ENCODE measurements around the gene CYTH3. TPM values are rescaled to one million over a fixed set of nuclear protein-coding genes. Genes with fewer than 3 reads are reported as not detected.
A peak's percentile ranks its signal among the peaks of the same experiment; 100 is the strongest.
"Not testable (repeated sequence)": the region's sequence is repeated elsewhere in the genome, so short reads cannot be mapped to it uniquely, and the experiment has no call there.

Gene CYTH3
- total RNA-seq, 2 donors from 2014 or later = 26.4 to 30.2 TPM

- intact Hi-C loops (cut with DNase I) = no loop called here
- ATAC-seq = no peak
- DNase-seq = no peak
Observed at GRCh38 chr7:6284461-6285360, 12.3 kb upstream of the CYTH3 start.

- no peak for ATAC-seq
- no peak for DNase-seq
- intact Hi-C loops (cut with DNase I) = no loop called here
Observed at GRCh38 chr7:6284055-6284400, 11.6 kb upstream of the CYTH3 start.

GRCh38 chr7:6283391-6284054, 11.1 kb upstream of the CYTH3 start:
- DNase-seq; intact Hi-C loops (cut with DNase I): not testable (repeated sequence)
- ATAC-seq = peak in 1 of 2 donors; percentile 83

- intact Hi-C loops (cut with DNase I) = loop anchor here in 1 of 2 donors (10.0 kb wide), 1 partner anchor 45 kb away; no protein-coding TSS in a partner anchor
- no peak for ATAC-seq
- no peak for DNase-seq
Observed at GRCh38 chr7:6279937-6280336, 7.5 kb upstream of the CYTH3 start.

GRCh38 chr7:6279341-6279740, 6.9 kb upstream of the CYTH3 start:
- DNase-seq (no peak), ATAC-seq (no peak)
- intact Hi-C loops (cut with DNase I) = loop anchor here in 1 of 2 donors (10.0 kb wide), 1 partner anchor 45 kb away; no protein-coding TSS in a partner anchor

- intact Hi-C loops (cut with DNase I) = loop anchor here in 1 of 2 donors (10.0 kb wide), 1 partner anchor 46 kb away; no protein-coding TSS in a partner anchor
Observed at GRCh38 chr7:6278749-6279310, 6.4 kb upstream of the CYTH3 start.

GRCh38 chr7:6277476-6277875, 5.1 kb upstream of the CYTH3 start:
- DNase-seq (no peak), ATAC-seq (no peak)
- intact Hi-C loops (cut with DNase I) = loop anchor here in 1 of 2 donors (10.0 kb wide), 1 partner anchor 47 kb away; no protein-coding TSS in a partner anchor

More at GRCh38 chr7:6278749-6279310, 6.4 kb upstream of the CYTH3 start:
- DNase-seq (no peak), ATAC-seq (no peak)

GRCh38 chr7:6276911-6277408, 4.5 kb upstream of the CYTH3 start:
- intact Hi-C loops (cut with DNase I) = loop anchor here in 1 of 2 donors (10.0 kb wide), 1 partner anchor 48 kb away; no protein-coding TSS in a partner anchor
- ATAC-seq = no peak
- DNase-seq = no peak

- DNase-seq = no peak
- intact Hi-C loops (cut with DNase I) = loop anchor here in 1 of 2 donors (5.0 to 10.0 kb wide), 2 partner anchors 50 to 112 kb away; no protein-coding TSS in a partner anchor
- ATAC-seq = no peak
Observed at GRCh38 chr7:6274743-6275142, 2.3 kb upstream of the CYTH3 start.

- ATAC-seq = no peak
- intact Hi-C loops (cut with DNase I) = loop anchor here in 1 of 2 donors (5.0 to 10.0 kb wide), 2 partner anchors 51 to 112 kb away; no protein-coding TSS in a partner anchor
- DNase-seq = no peak
Observed at GRCh38 chr7:6273917-6274630, 1.6 kb upstream of the CYTH3 start.

GRCh38 chr7:6273380-6273837, 985 bp upstream of the CYTH3 start:
- DNase-seq (peak; percentile 31), ATAC-seq (no peak)
- intact Hi-C loops (cut with DNase I) = loop anchor here in 1 of 2 donors (5.0 to 10.0 kb wide), 2 partner anchors 51 to 111 kb away; no protein-coding TSS in a partner anchor

GRCh38 chr7:6271694-6272440, 557 bp downstream of the CYTH3 start:
- intact Hi-C loops (cut with DNase I) = loop anchor here in 1 of 2 donors (5.0 to 10.0 kb wide), 2 partner anchors 53 to 110 kb away; no protein-coding TSS in a partner anchor
- peak; percentile 42 for DNase-seq
- ATAC-seq = peak; percentile 17 to 22

GRCh38 chr7:6271060-6271658, 1.3 kb downstream of the CYTH3 start:
- intact Hi-C loops (cut with DNase I) = loop anchor here in 1 of 2 donors (5.0 to 10.0 kb wide), 2 partner anchors 54 to 109 kb away; no protein-coding TSS in a partner anchor
- peak; percentile 65 to 76 for ATAC-seq
- DNase-seq = peak; percentile 63

- intact Hi-C loops (cut with DNase I) = loop anchor here in 1 of 2 donors (5.0 kb wide), 1 partner anchor 42 kb away; no protein-coding TSS in a partner anchor
- DNase-seq = no peak
Observed at GRCh38 chr7:6269527-6269926, 2.9 kb downstream of the CYTH3 start.

GRCh38 chr7:6268907-6269306, 3.5 kb downstream of the CYTH3 start:
- no peak for ATAC-seq
- intact Hi-C loops (cut with DNase I) = loop anchor here in 1 of 2 donors (5.0 kb wide), 1 partner anchor 42 kb away; no protein-coding TSS in a partner anchor
- no peak for DNase-seq

More at GRCh38 chr7:6269527-6269926, 2.9 kb downstream of the CYTH3 start:
- no peak for ATAC-seq

GRCh38 chr7:6268023-6268900, 4.2 kb downstream of the CYTH3 start:
- DNase-seq (no peak), ATAC-seq (no peak)
- intact Hi-C loops (cut with DNase I) = loop anchor here in 1 of 2 donors (5.0 kb wide), 1 partner anchor 41 kb away; no protein-coding TSS in a partner anchor

All from left cardiac atrium (tissue), 4 donors.